Neural cell (in vitro differentiated cells): Measurements from ENCODE around the gene NFYC. TPM values are rescaled to one million over a fixed set of nuclear protein-coding genes. Genes with fewer than 3 reads are reported as not detected.

Source experiments
- H2AFZ ChIP-seq: fragments of 200-600, 300-800 bp; sonication (generic), shearing (Covaris generic); 2 replicates; pipeline ENCODE4 v1.6.0; 2014; ENCODE audit warnings: low read depth, mild to moderate bottlenecking, antibody characterized with exemption, low read length, moderate library complexity
- H3F3A ChIP-seq: fragments of 200-600 bp; shearing (Covaris generic); 2 replicates; pipeline ENCODE4 v1.6.1; 2016; ENCODE audit warnings: mild to moderate bottlenecking, moderate library complexity, mixed read lengths, antibody characterized with exemption, low read length; ENCODE audit not compliant: insufficient read depth, poor library complexity, severe bottlenecking
- H3K27ac ChIP-seq: fragments of 200-600, 300-800 bp; sonication (generic), shearing (Covaris generic); 2 replicates; pipeline ENCODE4 v1.5.1; 2014; ENCODE audit warnings: mild to moderate bottlenecking, low read length, moderate library complexity
- H3K27me3 ChIP-seq: fragments of 300-800, 200-600 bp; sonication (generic), shearing (Covaris generic); 2 replicates; pipeline ENCODE4 v1.6.0; 2014; ENCODE audit warnings: mild to moderate bottlenecking, low read depth, low read length, moderate library complexity; ENCODE audit not compliant: insufficient read depth
- H3K36me3 ChIP-seq: fragments of 300-800, 200-600 bp; sonication (generic), shearing (Covaris generic); 2 replicates; pipeline ENCODE4 v1.5.1; 2014; ENCODE audit warnings: mild to moderate bottlenecking, antibody characterized with exemption, low read length, moderate library complexity; ENCODE audit not compliant: insufficient read depth
- H3K4me2 ChIP-seq: fragments of 300-800, 200-600 bp; sonication (generic), shearing (Covaris generic); 2 replicates; pipeline ENCODE4 v1.6.0; 2014; ENCODE audit warnings: mild to moderate bottlenecking, low read length
- H3K4me3 ChIP-seq: fragments of 300-800, 200-600 bp; sonication (generic), shearing (Covaris generic); 2 replicates; pipeline ENCODE4 v1.5.1; 2014; ENCODE audit warnings: mild to moderate bottlenecking, low read length, moderate library complexity
- H3K79me2 ChIP-seq: fragments of 200-600 bp; shearing (Covaris generic); replicated peaks from 2 replicates; pipeline ENCODE4 v1.6.0; 2014; ENCODE audit warnings: mild to moderate bottlenecking, low read length, moderate library complexity; ENCODE audit not compliant: insufficient read depth
- H3K9ac ChIP-seq: fragments of 300-800, 200-600 bp; sonication (generic), shearing (Covaris generic); 2 replicates; pipeline ENCODE4 v1.6.1; 2016; ENCODE audit warnings: mild to moderate bottlenecking, low read length, mixed read lengths
- H3K9me2 ChIP-seq: fragments of 200-600 bp; shearing (Covaris generic); 2 replicates; pipeline ENCODE4 v1.6.1; 2016; ENCODE audit warnings: mild to moderate bottlenecking, low read length, mixed read lengths; ENCODE audit not compliant: insufficient read depth
- H3K9me3 ChIP-seq: fragments of 200-600, 300-800 bp; sonication (generic), shearing (Covaris generic); 2 replicates; pipeline ENCODE4 v1.6.1; 2016; ENCODE audit warnings: mild to moderate bottlenecking, mixed run types, low read length, moderate library complexity, mixed read lengths
- H4K20me1 ChIP-seq: fragments of 200-600 bp; shearing (Covaris generic); 2 replicates; pipeline ENCODE4 v1.6.1; 2016; ENCODE audit warnings: mild to moderate bottlenecking, mixed run types; ENCODE audit not compliant: insufficient read depth
- CTCF ChIP-seq: fragments of 450-650 bp; IDR thresholded peaks from 2 replicates; pipeline ENCODE4 v1.5.1; 2014; ENCODE audit warnings: antibody characterized with exemption, mild to moderate bottlenecking, moderate library complexity; ENCODE audit not compliant: poor library complexity, severe bottlenecking
- EP300 ChIP-seq: fragments of 450-650 bp; conservative IDR thresholded peaks from 2 replicates; pipeline ENCODE4 v1.6.1; 2014; ENCODE audit warnings: antibody characterized with exemption, mild to moderate bottlenecking, moderate library complexity; ENCODE audit not compliant: poor library complexity, severe bottlenecking
- EZH2 ChIP-seq: fragments of 200-600, 300-800 bp; shearing (Covaris generic), sonication (generic); IDR thresholded peaks from 2 replicates; pipeline ENCODE4 v1.6.1; 2014; ENCODE audit warnings: antibody characterized with exemption, low read length, borderline replicate concordance, mild to moderate bottlenecking; ENCODE audit not compliant: insufficient read depth, poor library complexity, severe bottlenecking
- MXI1 ChIP-seq: fragments of 450-650 bp; conservative IDR thresholded peaks from 2 replicates; pipeline ENCODE4 v1.6.1; 2014; ENCODE audit warnings: antibody characterized with exemption, mild to moderate bottlenecking; ENCODE audit not compliant: poor library complexity, severe bottlenecking
- POLR2AphosphoS5 ChIP-seq: IDR thresholded peaks from 2 replicates; pipeline ENCODE4 v1.6.1; 2012
- RAD21 ChIP-seq: fragments of 450-650 bp; conservative IDR thresholded peaks from 2 replicates; pipeline ENCODE4 v1.6.1; 2014; ENCODE audit warnings: antibody characterized with exemption, mild to moderate bottlenecking, moderate library complexity
- REST ChIP-seq: IDR thresholded peaks from 2 replicates; pipeline ENCODE4 v1.6.1; 2012; ENCODE audit warnings: borderline replicate concordance
- SMC3 ChIP-seq: fragments of 450-650 bp; conservative IDR thresholded peaks from 2 replicates; pipeline ENCODE4 v1.6.1; 2014; ENCODE audit warnings: antibody characterized with exemption, mild to moderate bottlenecking, moderate library complexity; ENCODE audit not compliant: poor library complexity
- TAF1 ChIP-seq: IDR thresholded peaks from 2 replicates; pipeline ENCODE4 v1.6.1; 2012; ENCODE audit warnings: low read depth
- polyA plus RNA-seq: library from polyadenylated mRNA; depleted of rRNA; stranded (reverse); fragments of >200 nt; gene quantifications from 2 replicates; pipeline ENCODE4 v1.2.3, GENCODE V29; 2014

The NFYC gene
- polyA plus RNA-seq, 1 donor from 2014 or later, result 66.0 TPM

GRCh38 chr1:40770296-40771070, 79.0 kb downstream of the NFYC start:
- no peaks in the 10 kb centered on the region for H4K20me1 ChIP-seq
- peaks cover 5% of the 10 kb centered on the region for H3K36me3 ChIP-seq
- H3K9me2 ChIP-seq, result no peaks in the 10 kb centered on the region
- H3K9me3 ChIP-seq, result no peaks in the 10 kb centered on the region
- no peak for TF ChIP-seq REST
- no peak for TF ChIP-seq TAF1
- TF ChIP-seq SMC3, result no peak
- no peak for TF ChIP-seq POLR2AphosphoS5
- no peak for TF ChIP-seq EP300
- no peak for TF ChIP-seq RAD21
- no peak for TF ChIP-seq CTCF
- no peak for TF ChIP-seq MXI1
- TF ChIP-seq EZH2, result no peak
- H3K9ac ChIP-seq, result no peak overlapping the region
- H3K27ac ChIP-seq, result no peak overlapping the region
- H3K4me2 ChIP-seq, result no peak overlapping the region
- H3K4me3 ChIP-seq, result no peak overlapping the region
- H3K27me3 ChIP-seq, result no peaks in the 10 kb centered on the region
- H3F3A ChIP-seq, result no peaks in the 10 kb centered on the region
- no peak overlapping the region for H2AFZ ChIP-seq
- no peaks in the 10 kb centered on the region for H3K79me2 ChIP-seq

- no peak overlapping the region for H3K9ac ChIP-seq
- no peaks in the 10 kb centered on the region for H3F3A ChIP-seq
- peaks cover 11% of the 10 kb centered on the region for H3K36me3 ChIP-seq
- H3K27me3 ChIP-seq, result no peaks in the 10 kb centered on the region
- peaks cover 5% of the 10 kb centered on the region for H3K9me3 ChIP-seq
- no peaks in the 10 kb centered on the region for H4K20me1 ChIP-seq
- no peak overlapping the region for H3K27ac ChIP-seq
- H3K4me2 ChIP-seq, result no peak overlapping the region
- no peaks in the 10 kb centered on the region for H3K79me2 ChIP-seq
- H3K9me2 ChIP-seq, result no peaks in the 10 kb centered on the region
- H2AFZ ChIP-seq, result no peak overlapping the region
- no peak overlapping the region for H3K4me3 ChIP-seq
- no peak for TF ChIP-seq EZH2
- no peak for TF ChIP-seq RAD21
- no peak for TF ChIP-seq TAF1
- TF ChIP-seq SMC3, result no peak
- no peak for TF ChIP-seq POLR2AphosphoS5
- TF ChIP-seq REST, result no peak
- no peak for TF ChIP-seq MXI1
- TF ChIP-seq EP300, result no peak
- no peak for TF ChIP-seq CTCF
These were observed 80.8 kb downstream of the NFYC start for GRCh38 chr1:40772146-40772955.
